ENCODE results near the gene UPK1B. TPM values are rescaled to one million over a fixed set of nuclear protein-coding genes. Genes with fewer than 3 reads are reported as not detected.
A peak's percentile ranks its signal among the peaks of the same experiment; 100 is the strongest.

Gene UPK1B
- total RNA-seq, 1 experiment from 2014 or later, result 1.0 TPM

GRCh38 chr3:119211193-119211592 is 37.8 kb downstream of the UPK1B start:
- H3K4me3 Mint-ChIP-seq, result no peak overlapping the region
- H3K27ac Mint-ChIP-seq, result peak overlapping the region in 1 of 3 experiments; percentile 49; a peak in 1 of 7 replicates

More at GRCh38 chr3:119211193-119211592, 37.8 kb downstream of the UPK1B start:
- H3K9ac ChIP-seq (ENCODE audit: extremely low read depth, insufficient read length, low read length), result no peak overlapping the region
- H3K23ac ChIP-seq (ENCODE audit: insufficient read length, low read depth, low read length), result no peak overlapping the region
- no peak overlapping the region for H2AK5ac ChIP-seq (ENCODE audit: insufficient read length, low read length)
- no peak overlapping the region for H3K18ac ChIP-seq (ENCODE audit: insufficient read length, low read depth, low read length)
- TF ChIP-seq CTCF (conservative IDR thresholded peaks at IDR 0.05), result no peak
- peaks cover 4 to 11% of the 10 kb centered on the region in 2 experiments; a peak in 2 of 4 replicates for H3K4me1 Mint-ChIP-seq
- no peak overlapping the region for H3T11ph ChIP-seq (ENCODE audit: low read length)
- H4K5ac ChIP-seq (ENCODE audit: insufficient read length, low read depth, low read length), result no peak overlapping the region
- H2BK15ac ChIP-seq (ENCODE audit: low read depth, low read length), result no peak overlapping the region
- H3K27ac ChIP-seq (ENCODE audit: insufficient read length, low read depth, low read length), result no peak overlapping the region
- no peaks in the 10 kb centered on the region for H3K79me1 ChIP-seq (ENCODE audit: insufficient read depth, low read depth, low read length, poor library complexity, severe bottlenecking)
- no peak for DNase-seq
- no peak overlapping the region for H4K91ac ChIP-seq (ENCODE audit: insufficient read length, low read depth, low read length)
- H2BK120ac ChIP-seq (ENCODE audit: low read depth, low read length, poor library complexity, severe bottlenecking), result no peak overlapping the region
- no peak overlapping the region for H2BK12ac ChIP-seq (ENCODE audit: insufficient read length, low read depth, low read length)
- no peak overlapping the region for H4K8ac ChIP-seq (replicated peaks; ENCODE audit: insufficient read length, low read depth, low read length)
- WGBS (ENCODE audit: extremely low coverage, insufficient read length, low lambda C conversion rate), result no CpG with 5 or more reads among the region's 4 CpGs
- no peaks in the 10 kb centered on the region for H3K79me2 ChIP-seq (ENCODE audit: insufficient read depth, low read length)
- peaks cover 22 to 64% (median 50%) of the 10 kb centered on the region in 3 experiments; a peak in 6 of 7 replicates for H3K36me3 Mint-ChIP-seq (ENCODE audit: insufficient read depth in 1 of 3, low read depth in 3 of 3)
- H3K9me3 Mint-ChIP-seq, result no peaks in the 10 kb centered on the region
- no peaks in the 10 kb centered on the region for H3K4me1 ChIP-seq (ENCODE audit: insufficient read depth, low read length)
- H3K14ac ChIP-seq (ENCODE audit: insufficient read depth, low read length), result no peak overlapping the region
- no peak overlapping the region for H2BK5ac ChIP-seq (ENCODE audit: insufficient read length, low read length)
- no peaks in the 10 kb centered on the region for H3K27me3 ChIP-seq (ENCODE audit: insufficient read depth, low read length)
- H4K20me1 ChIP-seq (ENCODE audit: control insufficient read depth, insufficient read depth, insufficient read length), result no peaks in the 10 kb centered on the region
- H3K23me2 ChIP-seq (ENCODE audit: insufficient read length, low read depth, low read length, poor library complexity, severe bottlenecking), result no peaks in the 10 kb centered on the region
- no peak overlapping the region for H3K4me2 ChIP-seq (ENCODE audit: insufficient read depth, insufficient read length, low read length)
- H2AFZ ChIP-seq (ENCODE audit: low read length), result no peak overlapping the region
- no peaks in the 10 kb centered on the region for H3K27me3 Mint-ChIP-seq (ENCODE audit: low read depth)
- H3K9me3 ChIP-seq (ENCODE audit: control insufficient read depth, low read depth, low read length), result no peaks in the 10 kb centered on the region
- H2BK20ac ChIP-seq (ENCODE audit: low read depth, low read length, poor library complexity, severe bottlenecking), result no peak overlapping the region
- no peak overlapping the region for H3K4ac ChIP-seq (ENCODE audit: low read depth, low read length)
- no peak overlapping the region for H3K56ac ChIP-seq (ENCODE audit: insufficient read length, low read depth, low read length)
